Eye (tissue), 1 donor: ENCODE results near the gene ZNF177.

ENCODE experiments used
- DNase-seq: peaks from one replicate; pipeline ENCODE4 v3.0.0-alpha.2; 2015

ZNF177 gene

DNA sequence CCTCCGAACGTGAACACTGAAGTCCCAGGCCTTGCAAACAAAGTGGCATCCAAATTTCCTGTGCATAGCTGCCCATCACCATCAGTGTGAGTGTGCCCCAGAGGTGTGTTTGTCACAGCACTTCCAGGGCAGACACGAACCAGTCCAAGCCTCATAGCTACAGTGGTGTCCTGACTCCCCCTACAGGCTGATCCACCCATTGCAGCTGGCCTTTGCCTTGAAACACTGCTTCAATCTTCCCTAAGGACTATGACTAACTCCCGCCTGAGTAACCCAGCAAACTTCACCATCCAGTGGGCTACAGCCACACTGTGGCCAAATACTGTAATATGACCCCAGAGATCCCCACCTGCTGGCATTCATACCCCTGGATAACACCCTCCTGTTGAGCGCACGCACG, 68.7 kb downstream of the ZNF177 start:
- peak; percentile 57 for DNase-seq
